Measurements from ENCODE around the gene GNAQ.

GNAQ gene

GRCh38 chr9:78001946-78002731, 29.5 kb downstream of the GNAQ start:
- peak; percentile 90 for DNase-seq (ENCODE audit: low read depth)

GRCh38 chr9:78000221-78000620, 31.4 kb downstream of the GNAQ start:
- DNase-seq (ENCODE audit: low read depth), result no peak

- peak; percentile 34 for DNase-seq (ENCODE audit: low read depth)
These were observed 32.4 kb downstream of the GNAQ start for GRCh38 chr9:77999231-77999631.

- DNase-seq (ENCODE audit: low read depth), result no peak
These were observed 33.9 kb downstream of the GNAQ start for GRCh38 chr9:77997611-77998284.

GRCh38 chr9:77996696-77997095, 34.9 kb downstream of the GNAQ start:
- no peak for DNase-seq (ENCODE audit: low read depth)

GRCh38 chr9:77991191-77991590, 40.4 kb downstream of the GNAQ start:
- DNase-seq (ENCODE audit: low read depth), result no peak

GRCh38 chr9:77989909-77990308, 41.7 kb downstream of the GNAQ start:
- peak; percentile 59 for DNase-seq (ENCODE audit: low read depth)

DNA sequence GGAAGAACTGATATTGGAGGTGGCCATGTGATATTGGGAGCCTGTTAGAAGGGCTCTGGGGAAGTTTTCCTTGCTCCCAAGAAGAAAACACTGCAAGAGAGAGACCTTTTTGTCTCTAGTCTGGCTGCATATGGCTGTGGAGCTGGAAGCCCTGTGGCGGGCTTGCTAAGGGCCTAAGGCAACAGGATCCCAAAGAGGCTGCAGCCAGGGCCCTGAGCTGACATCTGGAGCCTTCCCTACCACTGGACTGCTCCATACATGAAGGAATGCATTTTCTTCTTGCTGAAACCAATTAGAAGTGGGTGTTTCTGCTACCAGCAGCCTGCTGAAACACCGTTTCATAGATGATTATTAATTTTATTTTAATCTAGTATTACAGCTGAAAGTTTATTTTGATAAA, 42.2 kb downstream of the GNAQ start:
- DNase-seq (ENCODE audit: low read depth), result no peak

DNA sequence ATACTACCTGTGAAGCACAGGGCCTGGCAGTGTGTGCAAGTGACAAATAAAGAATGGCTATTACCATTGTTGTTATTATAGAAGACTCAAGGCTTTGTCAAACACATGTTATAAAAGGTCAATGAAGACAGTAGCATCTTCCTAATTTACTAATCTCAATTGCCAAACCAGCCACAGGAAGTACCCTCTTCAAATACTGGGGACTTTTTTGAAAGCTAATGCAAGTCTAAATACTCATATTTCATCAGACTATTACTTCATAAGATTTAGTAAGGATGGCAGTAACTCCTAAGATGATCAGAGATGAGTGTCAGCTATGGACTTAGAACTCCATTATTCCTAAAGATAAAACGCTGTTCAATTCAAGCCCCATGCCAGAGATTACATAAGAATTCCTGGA, 43.0 kb downstream of the GNAQ start:
- DNase-seq (ENCODE audit: low read depth), result no peak

GRCh38 chr9:77987880-77988525, 43.6 kb downstream of the GNAQ start:
- DNase-seq (ENCODE audit: low read depth), result no peak

GRCh38 chr9:77987081-77987656, 44.4 kb downstream of the GNAQ start:
- DNase-seq (ENCODE audit: low read depth), result peak; percentile 87

DNA sequence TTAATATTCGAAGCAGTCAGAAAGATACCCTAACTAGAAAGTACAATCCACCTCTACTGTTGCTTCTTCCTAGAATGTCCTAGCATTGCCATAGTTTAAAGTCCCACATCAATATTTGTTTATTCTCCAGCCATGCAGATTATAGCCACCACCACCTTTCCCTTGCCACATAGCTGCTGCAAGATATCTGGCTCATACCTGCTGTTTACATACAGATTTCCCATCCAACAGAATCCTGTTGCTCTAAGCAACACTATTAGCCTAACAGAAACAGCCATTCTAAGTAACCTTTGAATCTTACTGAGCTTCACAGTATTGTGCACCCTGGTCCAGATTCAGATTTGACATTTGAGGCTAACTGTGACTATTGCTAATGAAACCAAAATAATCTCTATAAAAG, 45.6 kb downstream of the GNAQ start:
- no peak for DNase-seq (ENCODE audit: low read depth)

DNA sequence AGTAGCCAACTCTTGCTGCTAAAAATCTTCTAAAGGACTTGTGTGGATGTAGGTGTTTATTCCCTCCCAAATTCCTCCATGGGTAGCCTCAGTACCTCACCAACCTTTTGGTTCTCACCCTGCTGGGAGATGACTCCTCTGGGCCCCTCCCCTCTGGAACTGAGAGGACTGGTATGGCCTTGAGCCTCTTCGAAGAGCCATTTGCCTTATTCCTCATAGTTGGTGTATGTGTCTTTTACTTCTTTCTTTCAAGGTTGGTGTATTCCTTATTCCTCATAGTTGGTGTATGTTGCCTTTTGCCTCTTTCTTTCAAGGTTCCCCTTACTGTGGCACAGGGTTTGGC, 48.3 kb downstream of the GNAQ start:
- no peak for DNase-seq (ENCODE audit: low read depth)

DNA sequence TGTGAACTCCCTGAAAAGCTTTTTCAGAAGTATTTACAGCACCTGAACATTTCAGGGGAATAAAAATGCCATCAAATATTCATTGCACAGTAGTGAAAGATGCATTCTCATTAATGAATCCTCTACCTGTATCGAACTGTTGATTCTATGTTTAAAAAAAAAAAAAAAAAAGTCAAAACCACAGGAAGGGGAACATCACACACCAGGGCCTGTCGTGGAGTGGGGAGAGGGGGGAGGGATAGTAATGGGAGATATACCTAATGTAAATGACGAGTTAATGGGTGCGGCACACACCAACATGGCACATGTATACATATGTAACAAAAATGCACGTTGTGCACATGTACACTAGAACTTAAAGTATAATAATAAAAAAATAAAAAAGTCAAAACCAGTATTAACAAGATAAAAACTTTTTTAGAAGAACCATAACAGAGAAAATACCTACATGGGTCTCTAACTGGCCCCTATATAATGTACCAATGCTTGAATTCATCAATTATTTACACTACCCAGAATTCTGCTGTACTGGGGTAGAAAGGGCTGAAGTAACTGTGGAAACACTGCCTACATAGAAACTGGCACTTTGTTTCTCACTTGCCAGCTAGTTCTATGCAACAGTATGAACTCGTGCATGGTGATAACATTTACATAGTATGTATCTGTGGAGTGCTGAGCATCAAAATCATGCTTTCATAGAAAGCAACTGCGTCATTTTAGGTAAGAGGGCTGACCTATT, 48.9 kb downstream of the GNAQ start:
- no peak for DNase-seq (ENCODE audit: low read depth)

DNA sequence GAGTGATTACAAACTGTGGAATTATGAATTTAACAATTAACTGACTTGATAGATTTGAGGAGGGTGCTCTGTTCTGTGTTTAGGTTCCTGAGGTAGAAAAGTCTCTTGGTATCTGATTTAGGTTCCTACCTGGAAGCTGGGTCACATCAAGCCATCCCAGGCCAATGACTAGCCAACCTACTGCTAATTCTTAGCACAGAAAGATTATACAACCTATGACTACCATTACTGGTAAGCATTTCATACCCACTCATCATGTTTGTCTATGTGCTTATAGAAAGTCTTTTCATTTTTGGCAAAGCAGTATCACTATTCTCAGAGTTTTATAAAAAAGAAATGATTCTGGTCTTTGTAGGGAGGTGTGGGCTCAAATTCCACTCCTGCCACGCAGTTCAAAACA, 49.7 kb downstream of the GNAQ start:
- DNase-seq (ENCODE audit: low read depth), result no peak

DNA sequence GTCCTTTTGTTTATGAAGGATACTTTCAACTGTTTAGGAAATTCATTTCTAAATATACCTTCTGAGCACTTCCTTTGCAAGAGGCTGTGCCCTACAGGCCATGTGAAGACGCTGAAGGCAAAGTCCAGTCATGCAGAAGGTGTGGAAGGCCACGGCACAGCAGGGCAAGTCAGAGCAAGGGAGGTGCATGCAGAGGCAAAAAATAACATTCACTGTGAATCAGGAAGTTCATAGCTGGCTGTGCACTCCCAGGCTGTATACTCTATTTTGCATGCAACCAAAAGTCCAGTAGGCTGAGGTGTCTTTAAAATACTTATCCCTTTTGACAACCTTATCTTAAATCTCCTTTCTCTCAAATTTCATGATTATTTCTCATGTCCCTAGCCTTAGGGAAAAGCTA, 50.3 kb downstream of the GNAQ start:
- DNase-seq (ENCODE audit: low read depth), result no peak

- DNase-seq (ENCODE audit: low read depth), result peak; percentile 49
These were observed 51.0 kb downstream of the GNAQ start for GRCh38 chr9:77980622-77981021.

DNA sequence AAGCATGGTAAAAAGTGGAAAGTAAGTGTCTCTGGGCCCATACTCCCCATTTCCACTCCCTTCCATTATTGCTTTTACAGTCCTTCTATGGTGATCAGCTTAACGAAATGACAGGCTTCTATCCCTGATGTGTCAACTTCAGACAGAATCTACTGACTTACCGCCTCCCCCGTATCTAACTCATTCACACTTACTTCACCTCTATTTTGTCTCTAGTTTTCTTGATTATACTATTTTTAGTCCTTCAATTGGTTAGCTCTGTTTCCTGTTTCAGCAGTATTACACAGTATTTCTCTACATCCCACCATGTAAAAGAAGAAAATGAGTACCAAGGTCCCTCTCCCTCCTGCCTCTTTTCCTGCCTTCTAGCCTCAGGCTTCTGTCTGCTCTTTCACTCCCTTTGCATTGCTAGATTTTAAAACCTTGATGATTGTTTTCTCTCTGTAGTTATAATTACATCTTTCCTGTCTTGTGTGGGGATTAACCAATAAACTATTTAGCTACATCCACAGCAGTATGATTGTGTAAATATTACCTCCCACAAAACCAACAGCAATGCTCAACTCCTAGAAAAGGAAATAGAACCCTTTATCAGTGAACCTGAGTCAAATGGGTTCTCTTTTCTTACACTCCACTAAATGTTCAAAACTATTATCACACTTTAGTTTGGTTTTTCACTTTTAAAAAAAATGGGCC, 53.4 kb downstream of the GNAQ start:
- no peak for DNase-seq (ENCODE audit: low read depth)

DNA sequence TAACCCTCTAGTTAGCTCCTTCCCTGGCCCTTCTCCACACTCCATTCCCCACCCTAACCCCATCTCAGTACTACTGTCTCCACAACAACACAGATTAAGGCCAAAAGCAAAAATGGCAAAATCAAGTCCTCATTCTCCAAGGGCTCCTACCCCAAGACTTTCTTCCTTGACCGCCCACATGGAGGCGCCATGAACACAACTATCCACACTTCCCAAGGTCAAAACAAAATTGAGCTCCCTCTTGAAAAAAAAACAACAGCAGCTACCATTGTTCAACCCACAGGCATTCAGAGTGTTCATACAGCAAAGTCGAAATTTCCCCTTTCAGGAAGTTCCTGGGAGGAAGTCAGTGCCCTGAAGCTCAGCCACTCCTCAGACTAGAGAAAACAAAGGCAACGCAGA, 54.4 kb downstream of the GNAQ start:
- DNase-seq (ENCODE audit: low read depth), result peak; percentile 75

- no peak for DNase-seq (ENCODE audit: low read depth)
These were observed 55.8 kb downstream of the GNAQ start for GRCh38 chr9:77975806-77976205.

DNA sequence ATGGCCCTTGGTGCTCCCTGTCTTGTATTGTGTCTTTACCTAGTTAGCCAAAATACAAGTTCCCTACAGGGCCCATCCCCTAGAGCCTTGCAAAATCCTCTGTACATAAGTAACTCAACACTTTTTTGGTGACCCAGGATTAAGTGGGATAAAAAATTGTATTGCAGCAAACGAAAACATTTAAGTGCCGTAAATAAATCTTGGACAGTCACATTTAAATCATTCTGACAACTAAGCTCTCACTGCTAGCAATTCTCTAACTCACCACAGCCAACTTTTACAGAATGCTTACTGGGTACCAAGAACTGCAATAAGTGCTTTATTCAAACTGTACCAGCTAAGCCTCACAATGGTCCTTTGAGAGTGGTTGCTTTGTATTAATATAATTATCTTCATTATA, 56.6 kb downstream of the GNAQ start:
- DNase-seq (ENCODE audit: low read depth), result no peak

- no peak for DNase-seq (ENCODE audit: low read depth)
These were observed 57.2 kb downstream of the GNAQ start for GRCh38 chr9:77974434-77974833.

Measured in amniotic epithelial cell (primary cell).